SJSA1 (cell line): Measurements from ENCODE around the gene MYL9. TPM values are rescaled to one million over a fixed set of nuclear protein-coding genes. Genes with fewer than 3 reads are reported as not detected.

Source experiments
- DNase-seq, 2 experiments: peaks; one replicate each; pipeline ENCODE4 v3.0.0-alpha.2; 2015 to 2020; ENCODE audit warnings: low spot score in 2 of 2, low read depth in 1 of 2
- H3K27ac ChIP-seq: fragments of 250-450 bp; sonication (Bioruptor Pico); 2 replicates; pipeline ENCODE4 v1.5.1; 2020; ENCODE audit warnings: mild to moderate bottlenecking, moderate library complexity
- H3K27me3 ChIP-seq: fragments of 250-450 bp; sonication (Bioruptor Pico); replicated peaks from 2 replicates; pipeline ENCODE4 v1.5.1; 2020; ENCODE audit warnings: mild to moderate bottlenecking, moderate library complexity
- H3K36me3 ChIP-seq: fragments of 250-450 bp; sonication (Bioruptor Pico); 2 replicates; pipeline ENCODE4 v1.5.1; 2020; ENCODE audit warnings: mild to moderate bottlenecking
- H3K4me1 ChIP-seq: fragments of 250-450 bp; sonication (Bioruptor Pico); replicated peaks from 2 replicates; pipeline ENCODE4 v1.6.1; 2021; ENCODE audit warnings: mild to moderate bottlenecking
- H3K4me3 ChIP-seq: fragments of 250-450 bp; sonication (Bioruptor Pico); 2 replicates; pipeline ENCODE4 v1.5.1; 2020; ENCODE audit warnings: mild to moderate bottlenecking
- H3K9me3 ChIP-seq: fragments of 250-450 bp; sonication (Bioruptor Pico); replicated peaks from 2 replicates; pipeline ENCODE4 v1.5.1; 2020; ENCODE audit warnings: mild to moderate bottlenecking
- total RNA-seq: library from RNA; depleted of rRNA; stranded (reverse); fragments of >200 nt; shearing (Covaris generic); gene quantifications from 2 replicates; pipeline ENCODE4 v1.2.3, GENCODE V29; 2014

The MYL9 gene
- total RNA-seq, 1 experiment from 2014 or later, result 260 TPM

DNA sequence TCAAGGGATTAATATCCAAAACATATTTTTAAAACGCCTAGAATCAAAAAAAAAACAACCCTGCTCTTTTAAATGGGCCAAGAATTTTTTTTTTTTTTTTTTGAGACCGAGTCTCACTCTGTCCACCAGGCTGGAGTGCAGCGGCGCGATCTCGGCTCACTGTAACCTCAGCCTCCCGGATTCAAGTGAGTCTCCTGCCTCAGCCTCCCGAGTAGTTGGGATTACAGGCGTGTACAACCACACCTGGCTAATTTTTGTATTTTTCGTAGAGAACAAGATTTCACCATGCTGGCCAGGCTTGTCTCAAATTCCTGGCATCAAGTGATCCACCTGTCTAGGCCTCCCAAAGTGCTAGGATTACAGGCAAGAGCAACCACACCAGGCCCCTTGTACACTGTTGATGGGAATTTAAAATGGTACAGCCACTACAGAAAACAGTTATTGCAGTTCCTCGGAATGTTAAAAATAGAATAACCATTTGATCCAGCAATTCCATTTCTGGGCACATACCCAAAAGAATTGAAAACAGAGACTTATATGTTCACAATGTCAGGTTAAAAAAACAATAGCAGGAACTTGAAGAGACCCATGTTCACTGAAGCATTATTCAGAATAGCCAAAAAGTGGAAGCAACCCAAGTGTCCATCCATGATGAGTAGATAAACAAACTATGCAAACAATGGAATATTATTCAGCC lies 3.1 kb upstream of the MYL9 start:
- Histone ChIP-seq H3K4me1 (peaks cover 22% of the 10 kb centered on the region), H3K4me3 (no peak overlapping the region), H3K36me3 (peaks cover 18% of the 10 kb centered on the region), H3K27ac (no peak overlapping the region), H3K27me3 (no peaks in the 10 kb centered on the region), H3K9me3 (no peaks in the 10 kb centered on the region)
- no peak for DNase-seq

DNA sequence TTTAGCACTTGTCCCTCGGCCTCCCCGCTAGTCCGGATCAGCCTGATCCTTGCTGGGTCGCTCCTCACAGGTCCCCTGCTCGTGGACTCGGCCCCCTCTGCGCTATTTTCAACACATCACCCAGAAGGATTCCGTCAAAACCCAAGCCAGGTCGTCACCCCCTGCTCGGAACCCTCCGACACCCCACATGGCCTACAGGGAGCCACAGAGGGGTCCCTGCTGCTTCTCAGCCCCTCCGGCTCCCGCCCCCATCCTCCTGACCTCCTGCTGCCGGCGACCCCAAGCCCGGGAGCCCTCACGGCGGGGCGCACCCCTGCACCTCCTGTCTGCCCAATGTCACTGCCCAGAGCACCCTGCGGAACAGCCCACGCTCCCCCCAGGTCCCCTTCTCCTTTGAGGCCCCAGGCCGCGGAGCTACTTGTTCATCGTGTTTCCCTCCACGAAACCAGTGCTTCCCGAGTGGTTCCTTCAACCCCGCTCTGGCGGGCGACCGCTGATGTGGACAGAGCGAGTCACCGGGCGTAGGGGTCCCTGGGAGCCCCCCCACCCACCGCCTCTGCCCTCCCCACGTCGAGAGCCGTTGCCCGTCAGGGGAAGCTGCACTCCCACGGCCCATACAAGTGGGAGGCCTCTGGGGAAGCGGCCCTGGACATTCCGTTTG lies 638 bp upstream of the MYL9 start:
- Histone ChIP-seq H3K9me3 (no peaks in the 10 kb centered on the region), H3K27me3 (no peaks in the 10 kb centered on the region), H3K4me1 (peaks cover 40% of the 10 kb centered on the region), H3K4me3 (peak overlapping the region; percentile 86), H3K27ac (peak overlapping the region; percentile 56), H3K36me3 (peaks cover 43% of the 10 kb centered on the region)
- no peak for DNase-seq

DNA sequence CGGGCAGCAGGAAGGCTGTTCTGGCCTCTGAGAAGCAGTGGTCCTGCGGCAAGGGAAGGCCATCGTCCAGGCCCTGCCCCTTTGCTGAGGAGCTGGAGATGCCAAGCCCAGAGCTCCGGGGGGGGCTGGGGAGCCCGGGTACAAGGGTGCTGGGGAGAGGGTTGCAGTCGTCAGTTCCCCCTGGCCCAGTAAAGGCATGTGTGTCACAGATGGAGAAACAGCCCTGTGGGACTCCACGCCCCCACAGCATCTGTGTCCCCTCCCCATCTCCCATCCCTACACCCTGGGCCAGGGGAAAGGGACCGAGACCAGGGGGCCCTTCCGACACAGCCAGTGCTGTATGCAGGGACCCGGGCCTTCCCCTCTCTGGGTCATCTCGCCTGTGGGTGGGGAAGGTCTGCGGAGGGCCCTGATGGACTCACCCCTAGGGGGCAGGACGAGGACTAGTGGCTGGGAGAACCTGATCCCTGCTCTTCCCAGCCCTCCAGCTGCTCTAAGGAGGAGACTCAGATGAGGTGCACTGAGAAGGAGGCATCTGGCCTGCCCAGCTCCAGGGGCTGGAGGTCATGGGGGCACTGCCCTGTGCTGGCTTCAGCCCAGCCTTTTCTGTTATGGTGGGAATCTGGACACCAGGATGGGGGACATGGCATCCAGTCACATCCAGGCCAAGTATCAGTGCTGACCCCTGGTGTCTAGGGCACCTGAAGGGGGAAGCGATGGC lies 609 bp downstream of the MYL9 start:
- H3K36me3 ChIP-seq, result peaks cover 56% of the 10 kb centered on the region
- peak overlapping the region; percentile 56 for H3K27ac ChIP-seq
- H3K4me3 ChIP-seq, result peak overlapping the region; percentile 86
- no peaks in the 10 kb centered on the region for H3K27me3 ChIP-seq
- peak; percentile 73 to 78 for DNase-seq
- no peaks in the 10 kb centered on the region for H3K9me3 ChIP-seq
- H3K4me1 ChIP-seq, result peaks cover 40% of the 10 kb centered on the region

- DNase-seq, result no peak
- Histone ChIP-seq H3K4me1 (peaks cover 40% of the 10 kb centered on the region), H3K36me3 (peaks cover 63% of the 10 kb centered on the region), H3K4me3 (peak overlapping the region; percentile 86), H3K9me3 (no peaks in the 10 kb centered on the region), H3K27me3 (no peaks in the 10 kb centered on the region), H3K27ac (no peak overlapping the region)
These were observed 1.3 kb downstream of the MYL9 start for GRCh38 chr20:36542516-36543183.

DNA sequence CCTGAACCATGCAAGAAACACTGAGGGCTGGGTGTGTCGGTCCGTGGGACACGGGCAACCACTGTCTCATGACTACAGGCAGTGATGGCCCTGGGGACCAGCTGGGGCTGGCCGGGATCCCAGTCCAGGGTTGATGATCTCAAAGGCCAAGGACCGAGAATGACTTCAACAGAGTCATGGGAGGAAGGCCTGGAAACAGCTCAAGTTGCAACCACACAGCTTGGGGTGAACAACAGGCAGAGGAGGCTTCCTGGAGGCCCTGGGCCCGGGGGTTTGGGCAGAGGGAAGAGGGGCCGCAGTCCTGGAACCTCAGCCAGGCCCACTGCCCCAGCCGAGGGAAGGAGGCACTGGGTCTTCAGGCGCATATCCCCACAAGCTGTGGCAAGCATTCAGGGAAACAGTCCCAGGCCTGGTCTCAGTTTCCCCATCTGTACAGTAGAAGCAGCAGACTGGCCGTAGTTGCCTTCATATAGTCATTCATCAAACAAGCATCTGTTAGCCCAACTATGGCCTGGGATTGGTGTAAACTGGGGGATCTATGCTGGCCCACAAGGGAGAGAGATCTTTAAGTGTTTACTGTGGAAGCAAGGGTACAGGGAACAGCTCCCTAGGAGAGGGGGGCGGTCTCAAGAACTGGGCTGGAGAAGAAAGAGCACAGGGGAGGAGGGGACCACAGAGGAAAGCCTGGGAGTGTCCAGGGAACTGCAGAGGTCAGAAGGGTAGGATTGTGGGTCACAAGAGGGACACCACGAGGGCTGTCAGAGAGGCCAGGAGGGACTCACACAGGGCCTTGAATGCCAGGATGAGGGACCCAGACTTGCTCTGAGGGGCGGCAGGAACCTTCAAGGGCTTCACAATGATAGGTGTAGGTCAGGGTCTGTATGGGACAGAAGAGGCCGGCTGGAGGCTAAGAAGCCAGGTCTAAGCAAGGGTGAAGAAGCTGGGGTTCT lies 2.1 kb downstream of the MYL9 start:
- Histone ChIP-seq H3K36me3 (peaks cover 71% of the 10 kb centered on the region), H3K9me3 (no peaks in the 10 kb centered on the region), H3K4me3 (peak overlapping the region; percentile 86), H3K4me1 (peaks cover 40% of the 10 kb centered on the region), H3K27me3 (no peaks in the 10 kb centered on the region), H3K27ac (no peak overlapping the region)
- DNase-seq, result no peak

DNA sequence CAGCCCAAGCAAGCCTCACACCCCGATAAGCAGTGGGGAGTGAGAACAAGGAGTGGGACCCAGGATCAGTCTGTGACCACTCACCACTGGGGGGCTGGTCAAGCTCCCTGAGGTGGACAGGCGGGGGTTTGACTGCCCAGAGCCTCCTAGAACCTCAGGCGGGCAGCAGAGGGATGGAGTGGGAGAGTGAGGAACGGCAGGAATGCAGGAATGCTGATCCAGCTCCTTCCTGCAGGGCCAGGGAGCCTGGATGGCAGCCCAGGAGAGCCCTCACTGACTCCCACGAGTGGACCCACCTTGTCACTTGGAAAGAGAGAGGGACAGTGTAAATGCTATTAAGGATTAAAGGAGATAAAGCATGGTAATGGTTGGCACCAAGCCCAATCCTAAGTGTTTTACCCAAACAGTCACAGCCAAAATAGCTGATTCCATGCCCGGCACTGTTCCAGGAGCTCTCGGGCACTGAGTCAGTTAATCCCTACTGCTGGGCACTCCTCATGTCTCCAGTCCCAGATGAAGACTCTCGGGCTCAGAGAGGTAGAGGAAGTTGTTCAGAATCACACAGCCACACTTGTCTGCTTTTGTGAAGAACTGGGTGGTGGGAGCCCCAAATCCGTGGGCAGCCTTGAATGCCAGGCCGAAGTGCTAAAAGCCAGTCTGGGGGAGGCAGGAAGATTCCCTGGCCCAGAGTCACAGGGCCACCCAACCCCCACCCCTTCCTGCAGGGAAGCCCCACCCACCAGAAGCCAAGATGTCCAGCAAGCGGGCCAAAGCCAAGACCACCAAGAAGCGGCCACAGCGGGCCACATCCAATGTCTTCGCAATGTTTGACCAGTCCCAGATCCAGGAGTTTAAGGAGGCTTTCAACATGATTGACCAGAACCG lies 3.1 kb downstream of the MYL9 start:
- Histone ChIP-seq H3K27me3 (no peaks in the 10 kb centered on the region), H3K27ac (no peak overlapping the region), H3K4me1 (peaks cover 40% of the 10 kb centered on the region), H3K36me3 (peaks cover 80% of the 10 kb centered on the region), H3K4me3 (0 out of 2 replicates have a peak overlapping the region, but pooled peaks have one; percentile 1), H3K9me3 (no peaks in the 10 kb centered on the region)
- DNase-seq, result peak in 1 of 2 experiments; percentile 63

GRCh38 chr20:36546111-36546736 lies 4.9 kb downstream of the MYL9 start:
- Histone ChIP-seq H3K4me1 (peaks cover 32% of the 10 kb centered on the region), H3K27me3 (no peaks in the 10 kb centered on the region; the same call in 1 of the 2 replicates), H3K9me3 (0 out of 2 replicates have a peak, but pooled peaks cover 2% of the 10 kb centered on the region), H3K4me3 (no peak overlapping the region), H3K27ac (no peak overlapping the region), H3K36me3 (peaks cover 85% of the 10 kb centered on the region)
- no peak for DNase-seq

GRCh38 chr20:36547186-36548005 lies 6.1 kb downstream of the MYL9 start:
- Histone ChIP-seq H3K36me3 (peaks cover 75% of the 10 kb centered on the region), H3K27ac (no peak overlapping the region)

DNA sequence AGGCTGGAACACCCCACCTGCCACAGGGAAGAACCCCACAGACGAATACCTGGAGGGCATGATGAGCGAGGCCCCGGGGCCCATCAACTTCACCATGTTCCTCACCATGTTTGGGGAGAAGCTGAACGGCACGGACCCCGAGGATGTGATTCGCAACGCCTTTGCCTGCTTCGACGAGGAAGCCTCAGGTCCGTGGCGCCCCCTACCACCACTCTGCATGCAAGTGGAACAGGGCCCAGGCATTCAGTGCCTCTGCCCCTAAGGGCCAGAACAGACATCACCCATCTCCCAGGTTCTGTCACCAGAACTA lies 6.6 kb downstream of the MYL9 start:
- peaks cover 20% of the 10 kb centered on the region for H3K4me1 ChIP-seq
- no peaks in the 10 kb centered on the region; the same call in 1 of the 2 replicates for H3K27me3 ChIP-seq
- H3K4me3 ChIP-seq, result no peak overlapping the region
- H3K36me3 ChIP-seq, result peaks cover 69% of the 10 kb centered on the region
- 0 out of 2 replicates have a peak, but pooled peaks cover 2% of the 10 kb centered on the region for H3K9me3 ChIP-seq
- no peak for DNase-seq
- no peak overlapping the region for H3K27ac ChIP-seq

More at GRCh38 chr20:36547186-36548005, 6.1 kb downstream of the MYL9 start:
- 0 out of 2 replicates have a peak, but pooled peaks cover 2% of the 10 kb centered on the region for H3K9me3 ChIP-seq
- H3K4me3 ChIP-seq, result no peak overlapping the region
- DNase-seq, result no peak
- H3K27me3 ChIP-seq, result no peaks in the 10 kb centered on the region; the same call in 1 of the 2 replicates
- peaks cover 26% of the 10 kb centered on the region for H3K4me1 ChIP-seq

DNA sequence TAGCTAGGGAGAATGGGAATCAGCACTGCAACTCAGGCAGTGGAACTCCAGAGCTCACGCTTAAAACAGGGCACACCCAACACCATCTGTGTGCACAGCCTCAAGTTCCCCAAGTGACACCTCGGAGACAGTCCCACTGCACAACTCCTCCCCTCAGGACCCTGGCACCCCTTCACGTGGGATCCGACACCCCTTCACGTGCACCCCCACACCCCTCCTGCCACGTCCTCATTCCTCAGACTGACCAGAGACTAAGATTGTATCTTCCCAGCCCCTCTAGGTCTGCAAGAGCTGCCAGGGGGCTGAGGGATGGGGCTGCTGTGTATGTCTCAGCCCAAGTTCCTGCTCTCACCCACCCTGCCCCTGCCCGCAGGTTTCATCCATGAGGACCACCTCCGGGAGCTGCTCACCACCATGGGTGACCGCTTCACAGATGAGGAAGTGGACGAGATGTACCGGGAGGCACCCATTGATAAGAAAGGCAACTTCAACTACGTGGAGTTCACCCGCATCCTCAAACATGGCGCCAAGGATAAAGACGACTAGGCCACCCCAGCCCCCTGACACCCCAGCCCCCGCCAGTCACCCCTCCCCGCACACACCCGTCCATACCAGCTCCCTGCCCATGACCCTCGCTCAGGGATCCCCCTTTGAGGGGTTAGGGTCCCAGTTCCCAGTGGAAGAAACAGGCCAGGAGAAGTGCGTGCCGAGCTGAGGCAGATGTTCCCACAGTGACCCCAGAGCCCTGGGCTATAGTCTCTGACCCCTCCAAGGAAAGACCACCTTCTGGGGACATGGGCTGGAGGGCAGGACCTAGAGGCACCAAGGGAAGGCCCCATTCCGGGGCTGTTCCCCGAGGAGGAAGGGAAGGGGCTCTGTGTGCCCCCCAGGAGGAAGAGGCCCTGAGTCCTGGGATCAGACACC lies 7.6 kb downstream of the MYL9 start:
- peaks cover 10% of the 10 kb centered on the region for H3K4me1 ChIP-seq
- H3K4me3 ChIP-seq, result no peak overlapping the region
- H3K9me3 ChIP-seq, result 0 out of 2 replicates have a peak, but pooled peaks cover 4% of the 10 kb centered on the region
- peaks cover 59% of the 10 kb centered on the region for H3K36me3 ChIP-seq
- no peaks in the 10 kb centered on the region; the same call in 1 of the 2 replicates for H3K27me3 ChIP-seq
- no peak for DNase-seq
- H3K27ac ChIP-seq, result no peak overlapping the region
